BE2C (cell line): ENCODE results near the gene CAPN15.
"Not testable (repeated sequence)": the region's sequence is repeated elsewhere in the genome, so short reads cannot be mapped to it uniquely, and the experiment has no call there.

Source experiments
- DNase-seq: peaks from one replicate; pipeline ENCODE4 v3.0.0-alpha.2; 2020
- H3K27me3 ChIP-seq: fragments of 250-450 bp; sonication (Bioruptor Pico); 2 replicates; pipeline ENCODE4 v1.5.1; 2020; ENCODE audit warnings: mild to moderate bottlenecking
- H3K36me3 ChIP-seq: fragments of 250-450 bp; sonication (Bioruptor Pico); 2 replicates; pipeline ENCODE4 v1.5.1; 2020; ENCODE audit warnings: mild to moderate bottlenecking
- H3K4me1 ChIP-seq: fragments of 250-450 bp; sonication (Bioruptor Pico); 2 replicates; pipeline ENCODE4 v1.5.1; 2020
- H3K4me3 ChIP-seq: 2 replicates; pipeline ENCODE4 v1.5.1; 2011; ENCODE audit warnings: low read depth, low read length
- H3K9me3 ChIP-seq: fragments of 250-450 bp; sonication (Bioruptor Pico); 2 replicates; pipeline ENCODE4 v1.5.1; 2020
- TF ChIP-seq, protein P1 (sequence below): IDR thresholded peaks from 2 replicates; pipeline ENCODE4 v1.5.1; 2012; ENCODE audit warnings: mild to moderate bottlenecking, low read depth, low read length

The CAPN15 gene

DNA sequence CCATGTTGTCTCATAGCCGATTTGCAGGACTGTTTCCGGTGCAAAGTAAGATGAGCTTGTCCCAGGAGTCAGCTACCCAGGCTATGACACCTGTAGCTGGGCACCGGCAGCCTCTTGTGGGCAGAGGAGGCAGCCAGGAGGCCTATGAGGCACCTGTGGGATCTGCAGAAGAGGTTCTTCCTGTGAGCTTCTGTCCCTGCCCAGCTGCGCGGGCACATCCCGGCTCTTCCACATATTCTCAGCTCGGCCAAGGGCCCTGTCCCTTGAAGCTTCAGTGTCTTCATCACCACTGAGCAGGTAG, 21.3 kb upstream of the CAPN15 start:
- TF ChIP-seq, protein P1, sequence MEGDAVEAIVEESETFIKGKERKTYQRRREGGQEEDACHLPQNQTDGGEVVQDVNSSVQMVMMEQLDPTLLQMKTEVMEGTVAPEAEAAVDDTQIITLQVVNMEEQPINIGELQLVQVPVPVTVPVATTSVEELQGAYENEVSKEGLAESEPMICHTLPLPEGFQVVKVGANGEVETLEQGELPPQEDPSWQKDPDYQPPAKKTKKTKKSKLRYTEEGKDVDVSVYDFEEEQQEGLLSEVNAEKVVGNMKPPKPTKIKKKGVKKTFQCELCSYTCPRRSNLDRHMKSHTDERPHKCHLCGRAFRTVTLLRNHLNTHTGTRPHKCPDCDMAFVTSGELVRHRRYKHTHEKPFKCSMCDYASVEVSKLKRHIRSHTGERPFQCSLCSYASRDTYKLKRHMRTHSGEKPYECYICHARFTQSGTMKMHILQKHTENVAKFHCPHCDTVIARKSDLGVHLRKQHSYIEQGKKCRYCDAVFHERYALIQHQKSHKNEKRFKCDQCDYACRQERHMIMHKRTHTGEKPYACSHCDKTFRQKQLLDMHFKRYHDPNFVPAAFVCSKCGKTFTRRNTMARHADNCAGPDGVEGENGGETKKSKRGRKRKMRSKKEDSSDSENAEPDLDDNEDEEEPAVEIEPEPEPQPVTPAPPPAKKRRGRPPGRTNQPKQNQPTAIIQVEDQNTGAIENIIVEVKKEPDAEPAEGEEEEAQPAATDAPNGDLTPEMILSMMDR, result no peak
- no peak for DNase-seq
- Histone ChIP-seq H3K4me3 (no peak overlapping the region), H3K9me3 (no peaks in the 10 kb centered on the region), H3K4me1 (no peaks in the 10 kb centered on the region), H3K36me3 (no peaks in the 10 kb centered on the region), H3K27me3 (no peaks in the 10 kb centered on the region)

DNA sequence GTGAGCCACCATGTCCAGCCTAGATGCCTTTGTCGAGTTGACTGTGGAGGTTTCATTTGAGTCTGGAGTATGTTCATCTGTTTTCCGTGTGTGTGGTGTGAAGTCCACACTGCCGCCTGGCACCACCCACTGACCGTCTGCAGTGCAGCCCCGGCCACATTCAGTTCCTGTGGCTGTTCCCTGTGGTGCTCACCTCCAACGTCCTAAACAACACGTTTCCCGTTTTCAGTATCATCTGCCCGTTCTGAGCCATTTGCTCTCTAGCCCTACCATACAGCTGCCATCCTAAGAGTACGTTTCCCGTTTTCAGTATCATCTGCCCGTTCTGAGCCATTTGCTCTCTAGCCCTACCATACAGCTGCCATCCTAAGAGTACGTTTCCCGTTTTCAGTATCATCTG, 20.0 kb upstream of the CAPN15 start:
- not testable (repeated sequence) for H3K27me3 ChIP-seq, H3K4me3 ChIP-seq, DNase-seq, H3K36me3 ChIP-seq, H3K9me3 ChIP-seq, H3K4me1 ChIP-seq

DNA sequence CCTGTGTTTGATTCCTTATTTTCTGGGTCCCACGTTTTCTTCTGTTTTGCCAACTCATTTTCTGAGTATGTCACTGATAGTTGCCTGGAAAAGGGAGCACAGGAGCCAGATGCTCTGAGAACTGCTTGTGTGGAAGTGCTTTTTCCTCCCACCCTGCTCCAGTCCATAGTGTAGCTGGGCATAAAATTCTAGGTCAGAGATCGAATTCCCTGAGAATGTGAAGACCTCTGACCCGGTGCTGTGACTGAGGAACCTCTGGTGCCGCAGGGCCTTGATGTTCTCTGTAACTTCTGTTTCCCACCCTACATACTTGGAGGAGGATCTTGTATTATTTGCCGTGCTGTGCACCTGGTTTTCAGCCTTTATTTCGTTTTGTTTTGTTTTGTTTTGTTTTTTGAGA, 19.5 kb upstream of the CAPN15 start:
- Histone ChIP-seq H3K27me3 (no peaks in the 10 kb centered on the region), H3K4me3 (no peak overlapping the region), H3K9me3 (no peaks in the 10 kb centered on the region), H3K4me1 (no peaks in the 10 kb centered on the region), H3K36me3 (no peaks in the 10 kb centered on the region)
- TF ChIP-seq, protein P1, result no peak
- no peak for DNase-seq

DNA sequence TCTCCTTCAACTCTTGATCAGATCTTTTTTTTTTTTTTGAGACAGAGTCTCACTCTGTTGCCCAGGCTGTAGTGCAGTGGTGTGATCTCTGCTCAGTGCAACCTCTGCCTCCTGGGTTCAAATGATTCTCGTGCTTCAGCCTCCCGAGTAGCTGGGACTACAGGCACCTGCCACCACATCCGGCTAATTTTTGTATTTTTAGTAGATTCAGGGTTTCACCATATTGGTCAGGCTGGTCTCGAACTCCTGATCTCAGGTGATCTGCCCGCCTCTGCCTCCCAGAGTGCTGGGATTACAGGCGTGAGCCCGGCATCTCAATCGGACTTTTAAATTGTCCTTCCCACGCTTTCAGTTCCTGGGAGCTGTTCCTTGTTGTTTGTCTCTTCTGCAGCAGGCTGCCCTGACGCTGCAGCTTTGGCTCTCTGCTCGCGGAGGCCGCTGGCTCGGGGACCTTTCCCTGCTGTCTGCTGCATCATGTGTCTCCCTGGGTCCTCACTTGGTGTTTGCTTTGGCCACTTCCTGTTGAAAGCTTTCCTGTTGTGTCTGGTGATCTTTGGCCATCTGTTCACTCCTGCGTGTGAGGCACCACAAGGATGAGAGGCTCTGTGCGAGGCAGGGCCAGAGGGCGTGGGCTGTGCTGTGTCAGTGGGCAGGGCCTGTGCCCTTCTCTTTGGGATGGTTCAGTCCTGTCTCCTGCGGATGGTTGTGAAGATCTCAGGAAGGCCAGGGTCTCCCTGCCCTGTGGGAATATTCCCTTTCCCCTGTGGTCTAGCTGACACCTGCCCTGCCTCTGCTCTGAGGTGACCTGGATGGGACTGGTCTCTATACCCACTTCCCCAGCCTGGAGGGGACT, 18.4 kb upstream of the CAPN15 start:
- H3K36me3 ChIP-seq, result no peaks in the 10 kb centered on the region
- H3K4me1 ChIP-seq, result no peaks in the 10 kb centered on the region
- H3K9me3 ChIP-seq, result no peaks in the 10 kb centered on the region
- TF ChIP-seq, protein P1, result no peak
- no peak for DNase-seq
- no peak overlapping the region for H3K4me3 ChIP-seq
- H3K27me3 ChIP-seq, result no peaks in the 10 kb centered on the region

DNA sequence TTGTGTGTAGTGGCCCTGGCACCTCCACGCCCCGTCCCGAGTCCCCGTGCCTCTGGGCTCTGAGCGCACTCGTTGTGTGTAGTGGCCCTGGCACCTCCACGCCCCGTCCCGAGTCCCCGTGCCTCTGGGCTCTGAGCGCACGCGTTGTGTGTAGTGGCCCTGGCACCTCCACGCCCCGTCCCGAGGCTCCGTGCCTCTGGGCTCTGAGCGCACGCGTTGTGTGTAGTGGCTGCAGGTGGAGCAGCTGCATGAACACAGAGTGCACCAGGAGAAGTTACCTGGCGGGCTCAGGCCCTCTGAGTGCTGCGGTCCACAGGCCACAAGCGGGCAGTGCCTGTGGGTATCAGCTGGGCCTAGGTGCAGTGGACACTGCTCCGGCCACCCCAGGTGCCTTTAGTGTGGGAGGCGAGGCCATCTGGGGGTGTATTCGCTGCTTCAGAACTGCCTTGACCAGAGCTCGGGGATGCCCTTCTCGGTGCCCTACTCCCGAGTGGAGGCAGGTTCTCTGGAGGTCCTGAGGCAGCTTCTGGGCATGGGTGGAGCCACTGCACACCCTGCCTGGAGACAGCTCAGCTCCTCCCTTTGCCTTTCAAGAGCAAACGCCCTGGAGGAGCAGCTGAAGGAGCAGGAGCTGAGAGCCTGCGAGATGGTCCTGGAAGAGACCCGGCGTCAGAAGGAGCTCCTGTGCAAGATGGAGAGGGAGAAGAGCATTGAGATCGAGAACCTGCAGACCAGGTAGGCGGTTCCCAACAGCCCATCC, 17.3 kb upstream of the CAPN15 start:
- no peaks in the 10 kb centered on the region for H3K27me3 ChIP-seq
- DNase-seq, result no peak
- no peaks in the 10 kb centered on the region for H3K4me1 ChIP-seq
- no peak overlapping the region for H3K4me3 ChIP-seq
- TF ChIP-seq, protein P1, result no peak
- H3K36me3 ChIP-seq, result no peaks in the 10 kb centered on the region
- H3K9me3 ChIP-seq, result no peaks in the 10 kb centered on the region

GRCh38 chr16:512802-513201, 14.7 kb upstream of the CAPN15 start:
- Histone ChIP-seq H3K27me3 (no peaks in the 10 kb centered on the region), H3K36me3 (0 out of 2 replicates have a peak, but pooled peaks cover 3% of the 10 kb centered on the region), H3K4me1 (no peaks in the 10 kb centered on the region), H3K9me3 (no peaks in the 10 kb centered on the region), H3K4me3 (no peak overlapping the region)
- DNase-seq, result no peak
- TF ChIP-seq, protein P1, result no peak
